PC-3 (cell line): ENCODE results near the gene TTK. TPM values are rescaled to one million over a fixed set of nuclear protein-coding genes. Genes with fewer than 3 reads are reported as not detected.

Source experiments
- ATAC-seq: fragments of 200-7000 bp; cut with Tn5 transposase; 2 replicates; pipeline ENCODE4 v1.9.1; 2020; ENCODE audit warnings: mild to moderate bottlenecking, moderate library complexity
- Bru-seq: library from RNA; stranded (reverse); fragments of 400-500 nt; gene quantifications from one replicate; lab custom pipeline; 2021; lab: Mats Ljungman, UMichigan
- BruChase-seq, 2 experiments: library from RNA; stranded (reverse); fragments of 400-500 nt; gene quantifications; one replicate each; lab custom pipeline; 2021; lab: Mats Ljungman, UMichigan
- BruUV-seq: library from RNA; stranded (reverse); fragments of 400-500 nt; replicated peaks from 2 replicates; lab custom pipeline; 2021; lab: Mats Ljungman, UMichigan
- CTCF ChIA-PET: fragments of 300-600 bp; sonication (Branson Sonifier 250); formaldehyde crosslinking; loops from one replicate; lab custom pipeline; 2022; ENCODE audit warnings: antibody characterized with exemption; lab: Charles Lee
- POLR2A ChIA-PET: fragments of 300-600 bp; sonication (Branson Sonifier 250); formaldehyde crosslinking; loops from one replicate; lab custom pipeline; 2022; ENCODE audit warnings: antibody characterized with exemption; ENCODE audit not compliant: unreplicated experiment; lab: Charles Lee
- DNase-seq: peaks from one replicate; pipeline ENCODE4 v3.0.0-alpha.2; 2015
- H2AFZ ChIP-seq: fragments of 300-600 bp; sonication (generic); 2 replicates; pipeline ENCODE4 v1.6.0; 2016; ENCODE audit warnings: antibody characterized with exemption, low read length
- H3F3A ChIP-seq: fragments of 300-600 bp; sonication (generic); one replicate; pipeline ENCODE4 v1.6.0; 2017; ENCODE audit warnings: antibody characterized with exemption, low read length, control low read depth, mild to moderate bottlenecking; ENCODE audit not compliant: unreplicated experiment
- H3K27ac ChIP-seq: fragments of 300-600 bp; sonication (generic); 2 replicates; pipeline ENCODE4 v1.5.1; 2016; ENCODE audit warnings: mild to moderate bottlenecking, low read length
- H3K27me3 ChIP-seq: fragments of 300-600 bp; sonication (generic); 2 replicates; pipeline ENCODE4 v1.6.1; 2016; ENCODE audit warnings: low read length, mixed read lengths
- H3K36me3 ChIP-seq: fragments of 300-600 bp; sonication (generic); 2 replicates; pipeline ENCODE4 v1.6.1; 2016; ENCODE audit warnings: low read depth, mixed run types, low read length, mixed read lengths
- H3K4me1 ChIP-seq: fragments of 300-600 bp; sonication (generic); 2 replicates; pipeline ENCODE4 v1.5.1; 2016; ENCODE audit warnings: low read length; ENCODE audit not compliant: insufficient read depth
- H3K4me2 ChIP-seq: fragments of 300-600 bp; sonication (generic); 2 replicates; pipeline ENCODE4 v1.6.0; 2016; ENCODE audit warnings: low read length
- H3K4me3 ChIP-seq: fragments of 300-600 bp; sonication (generic); 2 replicates; pipeline ENCODE4 v1.5.1; 2016; ENCODE audit warnings: mild to moderate bottlenecking, low read length, mixed read lengths
- H3K79me2 ChIP-seq: fragments of 300-600 bp; sonication (generic); 2 replicates; pipeline ENCODE4 v1.6.1; 2017; ENCODE audit warnings: low read length, mixed read lengths
- H3K9ac ChIP-seq: fragments of 300-600 bp; sonication (generic); 2 replicates; pipeline ENCODE4 v1.6.0; 2016; ENCODE audit warnings: mild to moderate bottlenecking, low read length
- H3K9me2 ChIP-seq: fragments of 300-600 bp; sonication (generic); replicated peaks from 2 replicates; pipeline ENCODE4 v1.6.1; 2016; ENCODE audit warnings: mixed run types, low read length, mixed read lengths
- H3K9me3 ChIP-seq: fragments of 300-600 bp; sonication (generic); 2 replicates; pipeline ENCODE4 v1.6.1; 2016; ENCODE audit warnings: low read length, mixed read lengths
- H4K20me1 ChIP-seq: fragments of 300-600 bp; sonication (generic); 2 replicates; pipeline ENCODE4 v1.6.1; 2016; ENCODE audit warnings: low read length, mixed read lengths
- CTCF ChIP-seq: fragments of 300-600 bp; sonication (generic); conservative IDR thresholded peaks from 2 replicates; pipeline ENCODE4 v1.5.1; 2017; ENCODE audit warnings: antibody characterized with exemption, low read depth, mild to moderate bottlenecking, low read length
- EZH2 ChIP-seq: fragments of 300-600 bp; sonication (generic); IDR thresholded peaks from one replicate; pipeline ENCODE4 v1.6.1; 2017; ENCODE audit warnings: antibody characterized with exemption, mild to moderate bottlenecking, low read length; ENCODE audit not compliant: unreplicated experiment
- EZH2phosphoT487 ChIP-seq: fragments of 300-600 bp; sonication (generic); IDR thresholded peaks from 2 replicates; pipeline ENCODE4 v1.6.1; 2018; ENCODE audit warnings: mild to moderate bottlenecking, antibody characterized with exemption, low read length, borderline replicate concordance
- intact Hi-C: fragments of 100-400 bp; cut with micrococcal nuclease; formaldehyde crosslinking; loops from 2 replicates; pipeline ENCODE4 v1.9.0; 2023
- long read RNA-seq: library from polyadenylated mRNA; unstranded; transcript quantifications from one replicate; pipeline ENCODE4 v2.0.0, GENCODE V29; 2021; ENCODE audit not compliant: unreplicated experiment
- total RNA-seq: library from RNA; depleted of rRNA; stranded (reverse); fragments of >200 nt; gene quantifications from 2 replicates; pipeline ENCODE4 v1.2.3, GENCODE V29; 2014; rRNA removed

Gene TTK
- total RNA-seq (38.9 and 39.0 TPM in 2 replicates), Bru-seq, nascent RNA (percentile 71 among the genes with signal in this experiment), BruChase-seq, experiment 1, labeled RNA remaining after a 6-hour chase (percentile 66 among the genes with signal in this experiment), BruChase-seq, experiment 2, labeled RNA remaining after a 2-hour chase (percentile 44 among the genes with signal in this experiment)
- long read RNA-seq, transcript TTK-202 (22 exons, 3,010 nt) = major isoform, 7 of 13 reads
- long read RNA-seq, partial matches to known transcripts = 1 of 13 reads
- long read RNA-seq, other reads (novel, unspliced or antisense) = 4 of 13 reads

GRCh38 chr6:80004173-80005072, at the start of gene TTK:
TTK (plus strand) TSS chr6:80004649; CDS start chr6:80005844, 1,195 bp downstream.
- Histone ChIP-seq H2AFZ (peak within 1 kb of the TSS; percentile 94), H3K27me3 (no peaks in the 10 kb centered on the region), H3K9me2 (no peaks in the 10 kb centered on the region), H3F3A (no peaks in the 10 kb centered on the region), H3K4me1 (peaks cover 19% of the 10 kb centered on the region), H3K4me2 (peak within 1 kb of the TSS; percentile 98), H4K20me1 (no peaks in the 10 kb centered on the region), H3K9ac (peak within 1 kb of the TSS; percentile 69), H3K36me3 (peaks cover 19% of the 10 kb centered on the region; the same call in 1 of the 2 replicates), H3K4me3 (peak within 1 kb of the TSS; percentile 90), H3K9me3 (no peaks in the 10 kb centered on the region), H3K79me2 (peaks cover 38% of the 10 kb centered on the region), H3K27ac (peak within 1 kb of the TSS; percentile 51)
- POLR2A ChIA-PET = interaction anchor here (0.6 kb wide), 1 partner anchor 541 kb away, joined by 5 read pairs; no protein-coding TSS in a partner anchor
- no TSS peak for BruUV-seq
- CTCF ChIA-PET = interaction anchor here (0.6 to 1.0 kb wide), 2 partner anchors 56 to 58 kb away, joined by 3 read pairs; no protein-coding TSS in a partner anchor
- intact Hi-C loops = loop anchor here (2.0 to 10.0 kb wide), 3 partner anchors 58 to 130 kb away; partner anchors contain the start of gene ELOVL4
- no peak for TF ChIP-seq CTCF
- TF ChIP-seq EZH2phosphoT487 = no peak
- no peak for TF ChIP-seq EZH2
- DNase-seq (peak; percentile 91), ATAC-seq (peak; percentile 95)

DNA sequence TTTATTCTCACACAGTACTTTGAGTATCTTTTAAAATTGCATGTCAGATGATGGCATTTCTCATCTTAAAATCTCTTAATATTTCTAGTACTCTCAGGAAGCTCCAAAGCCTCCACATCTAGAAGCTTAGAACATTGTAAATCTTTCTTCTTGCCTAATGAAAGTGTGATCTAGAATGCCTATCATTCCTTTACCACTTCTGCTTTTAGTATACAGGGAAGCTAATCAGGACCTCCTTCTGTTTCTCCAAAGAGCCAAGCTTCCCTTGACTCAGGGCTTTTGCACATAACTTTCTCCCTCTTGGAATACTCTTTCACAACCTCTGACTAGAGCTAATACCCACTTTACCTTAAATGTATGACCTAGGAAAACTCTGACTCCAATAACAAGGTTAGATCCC, 49.6 kb upstream of the TTK start:
- H3K79me2 ChIP-seq = no peaks in the 10 kb centered on the region
- H3K36me3 ChIP-seq = no peaks in the 10 kb centered on the region
- ATAC-seq = no peak
- H3K9ac ChIP-seq = no peak overlapping the region
- POLR2A ChIA-PET = no interaction called here
- DNase-seq = no peak
- H3K9me2 ChIP-seq = no peaks in the 10 kb centered on the region
- H3K9me3 ChIP-seq = no peaks in the 10 kb centered on the region
- H3K4me3 ChIP-seq = no peak overlapping the region
- H2AFZ ChIP-seq = no peak overlapping the region
- BruUV-seq = no TSS peak
- no peak overlapping the region for H3K27ac ChIP-seq
- no peaks in the 10 kb centered on the region for H4K20me1 ChIP-seq
- no peaks in the 10 kb centered on the region for H3F3A ChIP-seq
- TF ChIP-seq CTCF (no peak), EZH2phosphoT487 (no peak), EZH2 (no peak)
- CTCF ChIA-PET = interaction anchor here (0.7 kb wide), 2 partner anchors 53 to 495 kb away, joined by 3 to 12 read pairs; no protein-coding TSS in a partner anchor
- no peak overlapping the region for H3K4me2 ChIP-seq
- intact Hi-C loops = no loop called here
- no peaks in the 10 kb centered on the region for H3K27me3 ChIP-seq
- no peaks in the 10 kb centered on the region for H3K4me1 ChIP-seq
